BJ (cell line): ENCODE results near the gene SPRR1A. TPM values are rescaled to one million over a fixed set of nuclear protein-coding genes. Genes with fewer than 3 reads are reported as not detected.

Experiments used
- CTCF ChIA-PET: fragments of 350-600 bp; formaldehyde crosslinking; extraction: SDS; loops from one replicate; lab custom pipeline; 2021; ENCODE audit warnings: antibody characterized with exemption, inconsistent platforms; lab: Yijun Ruan, JAX
- POLR2A ChIA-PET: fragments of 300-600 bp; sonication (Branson Sonifier 250); formaldehyde crosslinking; extraction: SDS; loops from one replicate; lab custom pipeline; 2021; ENCODE audit warnings: antibody characterized with exemption; lab: Charles Lee
- DNase-seq: peaks from one replicate; pipeline ENCODE4 v3.0.0-alpha.2; 2011; ENCODE audit warnings: low read depth
- H3K27me3 ChIP-seq: 2 replicates; pipeline ENCODE4 v1.6.0; 2011; ENCODE audit warnings: low read length; ENCODE audit not compliant: control insufficient read depth, insufficient read depth
- H3K36me3 ChIP-seq: 2 replicates; pipeline ENCODE4 v1.5.1; 2011; ENCODE audit warnings: low read length; ENCODE audit not compliant: control insufficient read depth, insufficient read depth
- H3K4me3 ChIP-seq: 2 replicates; pipeline ENCODE4 v1.5.1; 2011; ENCODE audit warnings: low read depth, mild to moderate bottlenecking, control low read depth, low read length
- CTCF ChIP-seq: IDR thresholded peaks from 2 replicates; pipeline ENCODE4 v1.5.1; 2011; ENCODE audit warnings: low read depth, mild to moderate bottlenecking, control low read depth, inconsistent platforms, low read length, moderate library complexity; ENCODE audit not compliant: insufficient read depth
- polyA minus RNA-seq: library from RNA; depleted of rRNA, polyadenylated mRNA; stranded (reverse); fragments of >200 nt; gene quantifications from 2 replicates; pipeline ENCODE4 v1.2.3, GENCODE V29; 2011; rRNA and poly(A)+ RNA removed
- polyA plus RNA-seq: library from polyadenylated mRNA; depleted of rRNA; stranded (reverse); fragments of >200 nt; gene quantifications from 2 replicates; pipeline ENCODE4 v1.2.3, GENCODE V29; 2011; rRNA removed

The SPRR1A gene
- polyA plus RNA-seq (not detected in 2 replicates), polyA minus RNA-seq (not detected in 2 replicates)

- Histone ChIP-seq H3K4me3 (no peak within 1 kb of the TSS), H3K27me3 (no peaks in the 10 kb centered on the region), H3K36me3 (no peaks in the 10 kb centered on the region)
- ChIA-PET CTCF (no interaction called here), POLR2A (no interaction called here)
- no peak for DNase-seq
- TF ChIP-seq CTCF: no peak
Observed at GRCh38 chr1:152983743-152984142, at the start of gene SPRR1A. SPRR1A (plus strand) TSS chr1:152984081; CDS start chr1:152985231, 1,150 bp downstream.

GRCh38 chr1:152940614-152941013 is 43.3 kb upstream of the SPRR1A start:
- Histone ChIP-seq H3K27me3 (no peaks in the 10 kb centered on the region), H3K36me3 (no peaks in the 10 kb centered on the region), H3K4me3 (no peak overlapping the region)
- TF ChIP-seq CTCF: no peak
- no peak for DNase-seq
- CTCF ChIA-PET: no interaction called here
- POLR2A ChIA-PET: no interaction called here

GRCh38 chr1:152941037-152941711 is 42.7 kb upstream of the SPRR1A start:
- Histone ChIP-seq H3K36me3 (no peaks in the 10 kb centered on the region), H3K4me3 (no peak overlapping the region), H3K27me3 (peaks cover 2% of the 10 kb centered on the region; the same call in 1 of the 2 replicates)
- DNase-seq: no peak
- ChIA-PET CTCF (no interaction called here), POLR2A (no interaction called here)
- no peak for TF ChIP-seq CTCF

GRCh38 chr1:152942161-152942560 is 41.7 kb upstream of the SPRR1A start:
- POLR2A ChIA-PET: no interaction called here
- H3K4me3 ChIP-seq: no peak overlapping the region
- no peak for TF ChIP-seq CTCF
- CTCF ChIA-PET: no interaction called here
- H3K27me3 ChIP-seq: peaks cover 2% of the 10 kb centered on the region; the same call in 1 of the 2 replicates
- no peak for DNase-seq
- no peaks in the 10 kb centered on the region for H3K36me3 ChIP-seq

DNA sequence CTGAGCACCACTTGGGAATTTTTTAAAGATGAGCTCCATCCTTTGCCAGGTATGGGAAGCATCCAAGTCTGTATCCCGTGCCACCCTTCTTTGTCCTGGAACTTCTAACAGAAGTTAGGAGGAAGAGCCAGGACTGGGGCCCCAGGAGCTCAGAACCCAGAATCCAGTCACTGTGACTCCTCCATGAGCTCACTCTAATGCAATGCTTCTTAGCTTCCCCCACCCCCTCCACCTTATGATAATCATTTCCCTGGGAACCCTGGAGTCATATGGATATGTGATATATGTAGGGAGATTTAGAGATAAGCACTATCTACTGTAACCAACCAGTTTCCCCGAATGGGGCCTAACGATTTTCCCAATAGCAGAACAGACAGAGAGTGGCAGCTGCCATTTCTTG is 37.6 kb upstream of the SPRR1A start:
- ChIA-PET POLR2A (no interaction called here), CTCF (interaction anchor here (1.1 to 2.2 kb wide), 2 partner anchors 20 to 76 kb away, joined by 5 to 7 read pairs; no protein-coding TSS in a partner anchor)
- H3K4me3 ChIP-seq: no peak overlapping the region
- no peak for TF ChIP-seq CTCF
- peaks cover 4% of the 10 kb centered on the region; the same call in 1 of the 2 replicates for H3K27me3 ChIP-seq
- DNase-seq: no peak
- no peaks in the 10 kb centered on the region for H3K36me3 ChIP-seq
